Heart left ventricle (tissue), 16 donors: ENCODE measurements around the gene GTF3C1. TPM values are rescaled to one million over a fixed set of nuclear protein-coding genes. Genes with fewer than 3 reads are reported as not detected.

Experiments used
- ATAC-seq, 4 donors: fragments of 200-7000 bp; cut with Tn5 transposase; one replicate each; pipeline ENCODE4 v1.9.1; 2020 to 2022; ENCODE audit warnings: moderate library complexity in 4 of 4, mild to moderate bottlenecking in 3 of 4, moderate number of reproducible peaks in 1 of 4
- DNase-seq, 5 donors: peaks; one replicate each; pipeline ENCODE4 v3.0.0-alpha.2; 2020
- H3K27ac ChIP-seq, 12 donors: fragments of 200-600 bp; sonication (generic) in 4 of 12; one replicate each; pipeline versions ENCODE4 v1.5.0 to v1.8.0; 2016 to 2022; ENCODE audit warnings: mild to moderate bottlenecking in 2 of 12
- H3K27me3 ChIP-seq, 9 donors: fragments of 200-600 bp; sonication (generic) in 2 of 9; one replicate each; pipeline versions ENCODE4 v1.5.1 to v1.8.0; 2016 to 2022; ENCODE audit warnings: mild to moderate bottlenecking in 3 of 9
- H3K36me3 ChIP-seq, 9 donors: fragments of 200-600 bp; sonication (generic) in 2 of 9; one replicate each; pipeline versions ENCODE4 v1.5.0 to v1.8.0; 2018 to 2022; ENCODE audit warnings: mild to moderate bottlenecking in 2 of 9
- H3K4me1 ChIP-seq, 12 donors: fragments of 200-600 bp; sonication (generic) in 4 of 12; one replicate each; pipeline versions ENCODE4 v1.5.0 to v1.8.0; 2016 to 2022; ENCODE audit warnings: mild to moderate bottlenecking in 3 of 12
- H3K4me3 ChIP-seq, 12 donors: fragments of 200-600 bp; sonication (generic) in 4 of 12; one replicate each; pipeline versions ENCODE4 v1.5.0 to v1.8.0; 2017 to 2022; ENCODE audit warnings: mild to moderate bottlenecking in 9 of 12, moderate library complexity in 4 of 12
- H3K9me3 ChIP-seq, 12 donors: fragments of 200-600 bp; sonication (generic) in 4 of 12; one replicate each; pipeline versions ENCODE4 v1.5.0 to v1.8.0; 2016 to 2022; ENCODE audit warnings: mild to moderate bottlenecking in 1 of 12
- POLR2A ChIP-seq, 2 donors: fragments of 450-650 bp; IDR thresholded peaks; one replicate each; pipeline ENCODE4 v1.6.1; 2017; ENCODE audit warnings: antibody characterized with exemption in 2 of 2, mild to moderate bottlenecking in 2 of 2, moderate library complexity in 2 of 2
- WGBS, 4 donors: extraction: QIAGEN DNeasy Blood & Tissue Kit in 2 of 4; methylation state at CpG; one replicate each; pipeline versions ENCODE4 v1.1.5 to v1.1.7; 2013 to 2018; 5-methylcytosine and 5-hydroxymethylcytosine counted together
- intact Hi-C, 10 donors: fragments of 100-400 bp; cut with DNase I; formaldehyde crosslinking; loops; one replicate each; pipeline versions ENCODE4 v1.11.1 to v1.14.2; 2022
- polyA plus RNA-seq, 2 donors: library from polyadenylated mRNA; stranded (reverse); fragments of 200-250 nt; gene quantifications; one replicate each; pipeline ENCODE4 v1.2.3, GENCODE V29; 2013
- total RNA-seq, 9 donors: library from RNA; depleted of rRNA in 2 of 9; stranded (reverse); fragments of >200 nt in 2 of 9; fragmentation: NEBNext Ultra II Directional in 3 of 9; extraction: Animal tissue kit (Norgen Biotek cat#: 25700) in 3 of 9; gene quantifications; one replicate each; pipeline versions ENCODE4 v1.1.0 to v1.2.4, GENCODE V29; 2016 to 2023
- TF ChIP-seq, protein P1 (sequence below), 12 donors: fragments of 200-600 bp; sonication (generic) in 4 of 12; IDR thresholded peaks; one replicate each; pipeline versions ENCODE4 v1.5.0 to v1.8.0; 2018 to 2022; ENCODE audit warnings: antibody characterized with exemption in 12 of 12, mild to moderate bottlenecking in 5 of 12
- donor health status: ischemic (EF 13 %, LVEDD 7.1; RV severe dilation, severe dysfunction).
- donor health status: healthy with polysubstance abuse.
- donor health status: DM: no; HTN: yes; CAD: no.
- donor health status: DM: no; HTN: no; CAD: no.
- donor health status: ischemic (EF 25% LVEDD 6.9; RV normal size, moderate dysfunction).
- donor health status: ischemic (EF 25% LVEDD 5.7; RV mildly dilated, moderate dysfunction).
- donor health status: healthy.
- donor health status: DM: yes; HTN: yes; CAD: no.
- donor health status: ischemic (EF 35%, LVEDD 5.7; RV mildly dilated, moderate dysfunction).
- donor health status: nonischemic (EF 11% LVEDD 7.7; RV severe dilation, severe dysfunction).
- donor health status: DM: yes; HTN: yes; CAD: no.
- donor health status: PGD.
- donor health status: ischemic (EF 29% LVEDD 5.4; RV normal size, mild dysfunction).
- donor health status: nonischemic (EF 23%, LVEDD 6.1; RV moderate dilation, normal function).

GTF3C1 gene
- total and polyA plus RNA-seq, 11 donors = 48.1 to 80.3 (median 69.5) TPM

DNA sequence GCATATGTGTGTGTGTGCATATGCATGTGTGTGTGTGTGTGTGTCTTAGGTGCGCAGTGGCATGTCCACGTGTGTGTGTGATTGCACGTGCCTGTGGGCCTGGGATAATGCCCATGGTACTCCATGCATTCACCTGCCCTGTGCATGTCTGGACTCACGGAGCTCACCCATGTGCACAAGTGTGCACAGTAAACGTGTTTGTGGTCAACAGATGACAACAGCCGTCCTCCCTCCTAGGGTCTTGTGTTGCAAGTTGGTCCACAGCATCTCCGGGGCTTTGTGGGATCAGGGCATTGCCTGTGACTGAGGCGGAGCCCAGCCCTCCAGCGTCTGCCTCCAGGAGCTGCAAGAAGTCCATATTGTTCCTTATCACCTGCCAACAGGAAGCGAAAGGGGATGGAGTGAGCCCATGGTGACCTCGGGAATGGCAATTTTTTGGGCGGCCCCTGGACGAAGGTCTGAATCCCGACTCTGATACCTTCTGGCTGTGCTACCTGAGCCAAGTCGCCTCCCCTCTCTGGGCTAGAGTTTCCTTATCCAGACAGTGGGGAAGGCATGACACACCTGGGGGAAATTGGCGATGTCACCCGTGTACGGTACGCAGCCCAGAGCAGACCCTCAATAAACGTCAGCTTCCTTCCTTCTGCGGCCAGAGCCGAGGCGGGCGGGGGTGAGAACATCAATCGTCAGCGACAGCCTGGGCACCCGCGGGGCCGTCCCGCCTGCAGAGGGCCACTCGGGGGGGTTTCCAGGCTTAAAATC is 100.1 kb downstream of the GTF3C1 start:
- intact Hi-C loops = loop anchor here in 3 of 10 donors (5.0 to 10.0 kb wide), 2 partner anchors 77 to 1615 kb away; no protein-coding TSS in a partner anchor
- peak in 1 of 4 donors; percentile 70 for ATAC-seq
- WGBS, 4 donors = 30 to 40% (median 34%) methylated on average over 28 to 31 of the region's 31 CpGs

DNA sequence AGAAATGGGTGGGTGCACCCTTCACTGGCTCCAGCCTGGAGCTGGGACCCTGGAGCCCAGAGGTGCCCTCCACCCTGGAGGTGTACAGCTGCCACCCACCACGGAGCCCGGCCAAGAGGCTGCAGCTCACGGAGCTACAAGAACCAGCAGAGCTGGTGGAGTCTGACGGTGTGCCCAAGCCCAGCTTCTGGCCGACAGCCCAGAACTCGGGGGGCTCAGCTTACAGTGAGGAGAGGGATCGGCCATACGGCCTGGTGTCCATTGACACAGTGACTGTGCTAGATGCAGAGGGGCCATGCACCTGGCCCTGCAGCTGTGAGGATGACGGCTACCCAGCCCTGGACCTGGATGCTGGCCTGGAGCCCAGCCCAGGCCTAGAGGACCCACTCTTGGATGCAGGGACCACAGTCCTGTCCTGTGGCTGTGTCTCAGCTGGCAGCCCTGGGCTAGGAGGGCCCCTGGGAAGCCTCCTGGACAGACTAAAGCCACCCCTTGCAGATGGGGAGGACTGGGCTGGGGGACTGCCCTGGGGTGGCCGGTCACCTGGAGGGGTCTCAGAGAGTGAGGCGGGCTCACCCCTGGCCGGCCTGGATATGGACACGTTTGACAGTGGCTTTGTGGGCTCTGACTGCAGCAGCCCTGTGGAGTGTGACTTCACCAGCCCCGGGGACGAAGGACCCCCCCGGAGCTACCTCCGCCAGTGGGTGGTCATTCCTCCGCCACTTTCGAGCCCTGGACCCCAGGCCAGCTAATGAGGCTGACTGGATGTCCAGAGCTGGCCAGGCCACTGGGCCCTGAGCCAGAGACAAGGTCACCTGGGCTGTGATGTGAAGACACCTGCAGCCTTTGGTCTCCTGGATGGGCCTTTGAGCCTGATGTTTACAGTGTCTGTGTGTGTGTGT is 100.9 kb downstream of the GTF3C1 start:
- Histone ChIP-seq H3K9me3 (peaks cover 0 to 14% (median 10%) of the 10 kb centered on the region in 12 donors), H3K27ac (no peak overlapping the region), H3K36me3 (peaks cover 0 to 26% (median 0%) of the 10 kb centered on the region in 9 donors), H3K4me3 (no peak overlapping the region), H3K4me1 (peaks cover 0 to 30% (median 0%) of the 10 kb centered on the region in 12 donors), H3K27me3 (peaks cover 0 to 41% (median 14%) of the 10 kb centered on the region in 9 donors)
- no peak for TF ChIP-seq POLR2A (IDR thresholded peaks at IDR 0.05)
- TF ChIP-seq, protein P1, sequence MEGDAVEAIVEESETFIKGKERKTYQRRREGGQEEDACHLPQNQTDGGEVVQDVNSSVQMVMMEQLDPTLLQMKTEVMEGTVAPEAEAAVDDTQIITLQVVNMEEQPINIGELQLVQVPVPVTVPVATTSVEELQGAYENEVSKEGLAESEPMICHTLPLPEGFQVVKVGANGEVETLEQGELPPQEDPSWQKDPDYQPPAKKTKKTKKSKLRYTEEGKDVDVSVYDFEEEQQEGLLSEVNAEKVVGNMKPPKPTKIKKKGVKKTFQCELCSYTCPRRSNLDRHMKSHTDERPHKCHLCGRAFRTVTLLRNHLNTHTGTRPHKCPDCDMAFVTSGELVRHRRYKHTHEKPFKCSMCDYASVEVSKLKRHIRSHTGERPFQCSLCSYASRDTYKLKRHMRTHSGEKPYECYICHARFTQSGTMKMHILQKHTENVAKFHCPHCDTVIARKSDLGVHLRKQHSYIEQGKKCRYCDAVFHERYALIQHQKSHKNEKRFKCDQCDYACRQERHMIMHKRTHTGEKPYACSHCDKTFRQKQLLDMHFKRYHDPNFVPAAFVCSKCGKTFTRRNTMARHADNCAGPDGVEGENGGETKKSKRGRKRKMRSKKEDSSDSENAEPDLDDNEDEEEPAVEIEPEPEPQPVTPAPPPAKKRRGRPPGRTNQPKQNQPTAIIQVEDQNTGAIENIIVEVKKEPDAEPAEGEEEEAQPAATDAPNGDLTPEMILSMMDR (IDR thresholded peaks at IDR 0.05) = no peak
- DNase-seq (peak in 2 of 5 donors; percentile 19 to 58), ATAC-seq (no peak)
- intact Hi-C loops = no loop called here
- WGBS, 4 donors = 83 to 93% (median 88%) methylated on average over 11 to 19 of the region's 19 CpGs

More for the DNA sequence above, 100.1 kb downstream of the GTF3C1 start:
- Histone ChIP-seq H3K4me1 (peaks cover 0 to 30% (median 0%) of the 10 kb centered on the region in 12 donors), H3K27me3 (peaks cover 0 to 41% (median 14%) of the 10 kb centered on the region in 9 donors), H3K36me3 (peaks cover 0 to 19% (median 0%) of the 10 kb centered on the region in 9 donors), H3K9me3 (peaks cover 0 to 7% (median 4%) of the 10 kb centered on the region in 12 donors), H3K27ac (peak overlapping the region in 1 of 12 donors; percentile 29), H3K4me3 (no peak overlapping the region)
- DNase-seq = peak in 1 of 5 donors; percentile 65
- TF ChIP-seq, protein P1 (IDR thresholded peaks at IDR 0.05) = no peak

DNA sequence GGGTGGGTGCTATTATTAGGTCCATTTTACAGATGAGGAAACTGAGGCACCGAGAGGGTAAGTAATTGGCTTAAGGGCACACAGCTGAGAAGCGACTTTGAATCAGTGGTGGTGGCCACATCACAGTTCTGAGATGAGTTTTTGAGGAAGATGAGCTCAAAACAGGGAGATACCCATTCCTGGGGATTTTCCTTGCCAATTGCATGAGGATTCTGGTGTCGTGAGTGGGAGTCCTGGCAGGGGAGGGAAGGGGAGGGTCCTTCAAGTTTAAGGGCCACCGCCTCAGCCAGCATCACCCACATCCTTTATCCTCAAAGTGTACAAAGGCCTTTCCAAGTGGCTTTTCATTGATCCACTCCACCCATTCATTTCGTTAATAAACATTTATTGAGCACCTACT is 102.4 kb downstream of the GTF3C1 start:
- no peak for TF ChIP-seq POLR2A (IDR thresholded peaks at IDR 0.05)
- TF ChIP-seq, protein P1 (IDR thresholded peaks at IDR 0.05) = no peak
- H3K9me3 ChIP-seq = peaks cover 0 to 14% (median 10%) of the 10 kb centered on the region in 12 donors
- H3K4me3 ChIP-seq = no peak overlapping the region
- no peak for ATAC-seq
- intact Hi-C loops = no loop called here
- 81 to 96% (median 92%) methylated on average over 5 of the region's 5 CpGs for WGBS, 4 donors
- H3K27me3 ChIP-seq = peaks cover 0 to 41% (median 14%) of the 10 kb centered on the region in 9 donors
- H3K36me3 ChIP-seq = peaks cover 0 to 26% (median 0%) of the 10 kb centered on the region in 9 donors
- DNase-seq = peak in 1 of 5 donors; percentile 4
- H3K27ac ChIP-seq = peak overlapping the region in 1 of 12 donors; percentile 20
- H3K4me1 ChIP-seq = peaks cover 0 to 30% (median 0%) of the 10 kb centered on the region in 12 donors
